RWPE2 (cell line): Measurements from ENCODE around the gene PNMA6F.
"Not testable (repeated sequence)": the region's sequence is repeated elsewhere in the genome, so short reads cannot be mapped to it uniquely, and the experiment has no call there.

ENCODE experiments used
- ATAC-seq: fragments of 200-7000 bp; cut with Tn5 transposase; 3 replicates; pipeline ENCODE4 v1.9.1; 2021; ENCODE audit warnings: low read depth
- DNase-seq: peaks from one replicate; pipeline ENCODE4 v3.0.0-alpha.2; 2020; ENCODE audit warnings: low spot score
- H3K27ac ChIP-seq: fragments of 450-650 bp; 2 replicates; pipeline ENCODE4 v1.5.1; 2017; ENCODE audit warnings: mild to moderate bottlenecking; ENCODE audit not compliant: poor library complexity, severe bottlenecking
- H3K27me3 ChIP-seq: fragments of 250-450 bp; sonication (Bioruptor Pico); 2 replicates; pipeline ENCODE4 v1.5.1; 2021; ENCODE audit warnings: mild to moderate bottlenecking, moderate library complexity; ENCODE audit not compliant: insufficient read depth, poor library complexity, severe bottlenecking
- H3K36me3 ChIP-seq: fragments of 250-450 bp; sonication (Bioruptor Pico); 2 replicates; pipeline ENCODE4 v1.5.1; 2020; ENCODE audit warnings: low read depth, mild to moderate bottlenecking, moderate library complexity
- H3K4me1 ChIP-seq: fragments of 250-450 bp; sonication (Bioruptor Pico); 2 replicates; pipeline ENCODE4 v1.5.1; 2021; ENCODE audit warnings: mild to moderate bottlenecking, moderate library complexity; ENCODE audit not compliant: insufficient read depth, poor library complexity, severe bottlenecking
- H3K4me3 ChIP-seq: fragments of 250-450 bp; sonication (Bioruptor Pico); 2 replicates; pipeline ENCODE4 v1.5.1; 2021; ENCODE audit warnings: mild to moderate bottlenecking, moderate library complexity; ENCODE audit not compliant: severe bottlenecking
- H3K9me3 ChIP-seq: fragments of 250-450 bp; sonication (Bioruptor Pico); 2 replicates; pipeline ENCODE4 v1.5.1; 2021; ENCODE audit warnings: mild to moderate bottlenecking, moderate library complexity; ENCODE audit not compliant: severe bottlenecking

The PNMA6F gene

GRCh38 chrX:153272584-153272983 lies 49.0 kb downstream of the PNMA6F start:
- H3K4me3 ChIP-seq, DNase-seq, H3K27me3 ChIP-seq, H3K4me1 ChIP-seq, ATAC-seq, H3K9me3 ChIP-seq, H3K27ac ChIP-seq, H3K36me3 ChIP-seq: not testable (repeated sequence)

GRCh38 chrX:153272070-153272469 lies 49.5 kb downstream of the PNMA6F start:
- not testable (repeated sequence) for H3K4me3 ChIP-seq, ATAC-seq, H3K4me1 ChIP-seq, H3K27ac ChIP-seq, DNase-seq, H3K36me3 ChIP-seq, H3K27me3 ChIP-seq, H3K9me3 ChIP-seq
